Measurements from ENCODE around the gene CGN.

Gene CGN

GRCh38 chr1:151553659-151554058 is 42.5 kb downstream of the CGN start:
- H3K27ac ChIP-seq: no peak overlapping the region
- no peak for TF ChIP-seq CTCF (conservative IDR thresholded peaks at IDR 0.05)

- TF ChIP-seq CTCF (conservative IDR thresholded peaks at IDR 0.05): no peak
- no peak overlapping the region for H3K27ac ChIP-seq
Observed at GRCh38 chr1:151556052-151556451, 44.9 kb downstream of the CGN start.

- no peak for TF ChIP-seq CTCF (conservative IDR thresholded peaks at IDR 0.05)
- H3K27ac ChIP-seq: no peak overlapping the region
Observed at GRCh38 chr1:151562661-151563060, 51.5 kb downstream of the CGN start.

GRCh38 chr1:151563376-151563775 is 52.2 kb downstream of the CGN start:
- no peak for TF ChIP-seq CTCF (conservative IDR thresholded peaks at IDR 0.05)
- no peak overlapping the region for H3K27ac ChIP-seq

- TF ChIP-seq CTCF (conservative IDR thresholded peaks at IDR 0.05): no peak
- H3K27ac ChIP-seq: no peak overlapping the region
Observed at GRCh38 chr1:151565502-151566189, 54.5 kb downstream of the CGN start.

- peak overlapping the region; percentile 42; the same call in 1 of the 2 replicates for H3K27ac ChIP-seq
- TF ChIP-seq CTCF (conservative IDR thresholded peaks at IDR 0.05): no peak
Observed at GRCh38 chr1:151568626-151569088, 57.5 kb downstream of the CGN start.

- TF ChIP-seq CTCF (conservative IDR thresholded peaks at IDR 0.05): no peak
- H3K27ac ChIP-seq: peak overlapping the region; percentile 42; the same call in 1 of the 2 replicates
Observed at GRCh38 chr1:151570819-151571218, 59.6 kb downstream of the CGN start.
